Stomach smooth muscle (tissue), 2 donors: Measurements from ENCODE around the gene CLSTN2.
"Not testable (repeated sequence)": the region's sequence is repeated elsewhere in the genome, so short reads cannot be mapped to it uniquely, and the experiment has no call there.

Experiments used
- H3K27ac ChIP-seq: one replicate; pipeline ENCODE4 v1.7.0; 2013; ENCODE audit warnings: mild to moderate bottlenecking, low read length, inconsistent platforms
- H3K27me3 ChIP-seq, 2 donors: one replicate each; pipeline ENCODE4 v1.7.0; 2013; ENCODE audit warnings: low read length in 2 of 2; ENCODE audit not compliant: insufficient read depth in 2 of 2, control insufficient read depth in 1 of 2
- H3K36me3 ChIP-seq, 2 donors: one replicate each; pipeline ENCODE4 v1.7.0; 2013; ENCODE audit warnings: low read length in 2 of 2; ENCODE audit not compliant: control insufficient read depth in 2 of 2, insufficient read depth in 2 of 2
- H3K4me1 ChIP-seq: one replicate; pipeline ENCODE4 v1.7.0; 2013; ENCODE audit warnings: low read length; ENCODE audit not compliant: control insufficient read depth, insufficient read depth
- H3K4me3 ChIP-seq, 2 donors: one replicate each; pipeline ENCODE4 v1.7.0; 2013; ENCODE audit warnings: low read length in 2 of 2
- H3K9ac ChIP-seq, 2 donors: one replicate each; pipeline ENCODE4 v1.7.0; 2013; ENCODE audit warnings: low read length in 2 of 2, mild to moderate bottlenecking in 1 of 2
- H3K9me3 ChIP-seq, 2 donors: one replicate each; pipeline ENCODE4 v1.7.0; 2013; ENCODE audit warnings: low read length in 2 of 2; ENCODE audit not compliant: control insufficient read depth in 2 of 2
- donor health status: healthy.
- donor health status: Pancreatic carcinoma.

The CLSTN2 gene

GRCh38 chr3:140416666-140417065 is 481.7 kb downstream of the CLSTN2 start:
- H3K9ac ChIP-seq, result no peak overlapping the region
- no peaks in the 10 kb centered on the region for H3K9me3 ChIP-seq
- no peaks in the 10 kb centered on the region for H3K36me3 ChIP-seq
- H3K4me3 ChIP-seq, result no peak overlapping the region
- no peaks in the 10 kb centered on the region for H3K4me1 ChIP-seq
- H3K27ac ChIP-seq, result no peak overlapping the region
- H3K27me3 ChIP-seq, result no peaks in the 10 kb centered on the region

GRCh38 chr3:140420621-140421357 is 485.8 kb downstream of the CLSTN2 start:
- Histone ChIP-seq H3K4me1 (no peaks in the 10 kb centered on the region), H3K27me3 (no peaks in the 10 kb centered on the region), H3K27ac (no peak overlapping the region), H3K9me3 (no peaks in the 10 kb centered on the region), H3K9ac (no peak overlapping the region), H3K36me3 (no peaks in the 10 kb centered on the region), H3K4me3 (no peak overlapping the region)

- Histone ChIP-seq H3K4me3 (no peak overlapping the region), H3K9ac (no peak overlapping the region), H3K4me1 (no peaks in the 10 kb centered on the region), H3K36me3 (no peaks in the 10 kb centered on the region), H3K27ac (no peak overlapping the region), H3K9me3 (no peaks in the 10 kb centered on the region), H3K27me3 (no peaks in the 10 kb centered on the region)
Measured at GRCh38 chr3:140421884-140422283, 486.9 kb downstream of the CLSTN2 start.

GRCh38 chr3:140423146-140423545 is 488.2 kb downstream of the CLSTN2 start:
- no peak overlapping the region for H3K4me3 ChIP-seq
- no peaks in the 10 kb centered on the region for H3K27me3 ChIP-seq
- H3K36me3 ChIP-seq, result no peaks in the 10 kb centered on the region
- no peak overlapping the region for H3K9ac ChIP-seq
- H3K27ac ChIP-seq, result no peak overlapping the region
- H3K4me1 ChIP-seq, result no peaks in the 10 kb centered on the region
- no peaks in the 10 kb centered on the region for H3K9me3 ChIP-seq

GRCh38 chr3:140423574-140423973 is 488.6 kb downstream of the CLSTN2 start:
- not testable (repeated sequence) for H3K9me3 ChIP-seq, H3K4me3 ChIP-seq, H3K4me1 ChIP-seq, H3K9ac ChIP-seq, H3K27me3 ChIP-seq, H3K36me3 ChIP-seq, H3K27ac ChIP-seq

- no peak overlapping the region for H3K9ac ChIP-seq
- H3K4me3 ChIP-seq, result no peak overlapping the region
- no peaks in the 10 kb centered on the region for H3K36me3 ChIP-seq
- no peak overlapping the region for H3K27ac ChIP-seq
- H3K27me3 ChIP-seq, result no peaks in the 10 kb centered on the region
- H3K9me3 ChIP-seq, result no peaks in the 10 kb centered on the region
- H3K4me1 ChIP-seq, result no peaks in the 10 kb centered on the region
Measured at GRCh38 chr3:140424211-140424610, 489.2 kb downstream of the CLSTN2 start.

GRCh38 chr3:140424726-140425125 is 489.7 kb downstream of the CLSTN2 start:
- Histone ChIP-seq H3K4me3 (no peak overlapping the region), H3K27ac (no peak overlapping the region), H3K9ac (no peak overlapping the region), H3K4me1 (no peaks in the 10 kb centered on the region), H3K27me3 (no peaks in the 10 kb centered on the region), H3K9me3 (no peaks in the 10 kb centered on the region), H3K36me3 (no peaks in the 10 kb centered on the region)

- Histone ChIP-seq H3K36me3 (no peaks in the 10 kb centered on the region), H3K27ac (no peak overlapping the region), H3K4me3 (no peak overlapping the region), H3K9me3 (no peaks in the 10 kb centered on the region), H3K9ac (no peak overlapping the region), H3K4me1 (no peaks in the 10 kb centered on the region), H3K27me3 (no peaks in the 10 kb centered on the region)
Measured at GRCh38 chr3:140427786-140428185, 492.8 kb downstream of the CLSTN2 start.

- Histone ChIP-seq H3K27ac (no peak overlapping the region), H3K36me3 (no peaks in the 10 kb centered on the region), H3K9me3 (no peaks in the 10 kb centered on the region), H3K4me1 (no peaks in the 10 kb centered on the region), H3K27me3 (no peaks in the 10 kb centered on the region), H3K9ac (no peak overlapping the region), H3K4me3 (no peak overlapping the region)
Measured at GRCh38 chr3:140428380-140428779, 493.4 kb downstream of the CLSTN2 start.

GRCh38 chr3:140429791-140430190 is 494.8 kb downstream of the CLSTN2 start:
- H3K9ac ChIP-seq, result no peak overlapping the region
- no peaks in the 10 kb centered on the region for H3K9me3 ChIP-seq
- H3K36me3 ChIP-seq, result no peaks in the 10 kb centered on the region
- H3K4me1 ChIP-seq, result no peaks in the 10 kb centered on the region
- H3K27ac ChIP-seq, result no peak overlapping the region
- no peaks in the 10 kb centered on the region for H3K27me3 ChIP-seq
- H3K4me3 ChIP-seq, result no peak overlapping the region

GRCh38 chr3:140430494-140430893 is 495.5 kb downstream of the CLSTN2 start:
- H3K4me1 ChIP-seq, result no peaks in the 10 kb centered on the region
- no peak overlapping the region for H3K27ac ChIP-seq
- H3K27me3 ChIP-seq, result no peaks in the 10 kb centered on the region
- no peaks in the 10 kb centered on the region for H3K36me3 ChIP-seq
- no peak overlapping the region for H3K4me3 ChIP-seq
- no peak overlapping the region for H3K9ac ChIP-seq
- no peaks in the 10 kb centered on the region for H3K9me3 ChIP-seq
